IMR-90 (cell line): ENCODE results near the gene ZFPM1. TPM values are rescaled to one million over a fixed set of nuclear protein-coding genes. Genes with fewer than 3 reads are reported as not detected.

Experiments
- ATAC-seq: fragments of 200-7000 bp; cut with Tn5 transposase; 2 replicates; pipeline ENCODE4 v1.9.1; 2020; ENCODE audit warnings: low read depth, mild to moderate bottlenecking, moderate library complexity
- BruUV-seq: library from RNA; stranded (reverse); fragments of 400-500 nt; replicated peaks from 2 replicates; lab custom pipeline; 2021; lab: Mats Ljungman, UMichigan
- CTCF ChIA-PET: fragments of 300-600 bp; formaldehyde crosslinking; extraction: SDS; loops from one replicate; lab custom pipeline; 2021; ENCODE audit warnings: antibody characterized with exemption; lab: Yijun Ruan, JAX
- POLR2A ChIA-PET: fragments of 300-600 bp; sonication (Branson Sonifier 250); formaldehyde crosslinking; loops from one replicate; lab custom pipeline; 2022; ENCODE audit warnings: antibody characterized with exemption; ENCODE audit not compliant: unreplicated experiment; lab: Charles Lee
- DNase-seq: peaks from one replicate; pipeline ENCODE4 v3.0.0; 2013
- H2AFZ ChIP-seq: replicated peaks from 2 replicates; pipeline ENCODE3; 2013; ENCODE audit warnings: low read length, mild to moderate bottlenecking; ENCODE audit not compliant: poor library complexity
- H2AK5ac ChIP-seq: 2 replicates; pipeline ENCODE4 v1.6.1; 2013; ENCODE audit warnings: low read depth, low read length, inconsistent platforms
- H2AK9ac ChIP-seq: replicated peaks from 2 replicates; pipeline ENCODE3; 2013; ENCODE audit warnings: mild to moderate bottlenecking, low read depth, low read length, moderate library complexity; ENCODE audit not compliant: poor library complexity
- H2BK120ac ChIP-seq: 2 replicates; pipeline ENCODE4 v1.6.1; 2013; ENCODE audit warnings: low read depth, low read length, inconsistent platforms
- H2BK15ac ChIP-seq: 3 replicates; pipeline ENCODE4 v1.6.1; 2013; ENCODE audit warnings: low read depth, low read length, inconsistent platforms
- H2BK20ac ChIP-seq: 2 replicates; pipeline ENCODE4 v1.6.1; 2013; ENCODE audit warnings: low read depth, mild to moderate bottlenecking, inconsistent platforms, low read length, moderate library complexity
- H2BK5ac ChIP-seq: 2 replicates; pipeline ENCODE4 v1.6.1; 2013; ENCODE audit warnings: mild to moderate bottlenecking, low read depth, low read length, inconsistent platforms; ENCODE audit not compliant: poor library complexity, severe bottlenecking
- H3K14ac ChIP-seq: replicated peaks from 2 replicates; pipeline ENCODE4 v1.6.1; 2013; ENCODE audit warnings: low read depth, low read length, inconsistent platforms
- H3K18ac ChIP-seq: 2 replicates; pipeline ENCODE4 v1.6.1; 2013; ENCODE audit warnings: low read depth, low read length, control low read depth
- H3K23ac ChIP-seq: 2 replicates; pipeline ENCODE4 v1.6.1; 2013; ENCODE audit warnings: low read depth, low read length, inconsistent platforms
- H3K27ac ChIP-seq: 2 replicates; pipeline ENCODE4 v1.5.1; 2013; ENCODE audit warnings: mild to moderate bottlenecking, control low read depth, low read length; ENCODE audit not compliant: insufficient read depth
- H3K27me3 ChIP-seq: 2 replicates; pipeline ENCODE4 v1.6.1; 2013; ENCODE audit warnings: low read length; ENCODE audit not compliant: control insufficient read depth, insufficient read depth
- H3K36me3 ChIP-seq: 2 replicates; pipeline ENCODE4 v1.6.1; 2013; ENCODE audit warnings: low read length, mixed read lengths; ENCODE audit not compliant: control insufficient read depth, insufficient read depth
- H3K4ac ChIP-seq: 2 replicates; pipeline ENCODE4 v1.6.1; 2013; ENCODE audit warnings: low read depth, low read length, inconsistent platforms
- H3K4me1 ChIP-seq: 2 replicates; pipeline ENCODE4 v1.6.1; 2013; ENCODE audit warnings: low read length, mixed read lengths; ENCODE audit not compliant: control insufficient read depth, insufficient read depth
- H3K4me2 ChIP-seq: 2 replicates; pipeline ENCODE4 v1.6.1; 2013; ENCODE audit warnings: low read depth, mild to moderate bottlenecking, control low read depth, low read length, moderate library complexity
- H3K4me3 ChIP-seq: 2 replicates; pipeline ENCODE4 v1.5.1; 2013; ENCODE audit warnings: low read depth, mild to moderate bottlenecking, control low read depth, low read length, moderate library complexity; ENCODE audit not compliant: insufficient read depth
- H3K56ac ChIP-seq: 2 replicates; pipeline ENCODE4 v1.6.1; 2013; ENCODE audit warnings: low read length, inconsistent platforms; ENCODE audit not compliant: insufficient read depth; ENCODE audit errors: extremely low read depth
- H3K79me1 ChIP-seq, 2 experiments: 2 replicates each; pipeline ENCODE4 v1.6.1; 2013; ENCODE audit warnings: low read length in 2 of 2, inconsistent platforms in 1 of 2, low read depth in 1 of 2
- H3K9ac ChIP-seq: 2 replicates; pipeline ENCODE4 v1.6.1; 2013; ENCODE audit warnings: low read depth, low read length, control low read depth
- H3K9me1 ChIP-seq: 2 replicates; pipeline ENCODE4 v1.6.1; 2013; ENCODE audit warnings: low read length, inconsistent platforms; ENCODE audit not compliant: insufficient read depth
- H3K9me3 ChIP-seq: 2 replicates; pipeline ENCODE4 v1.6.1; 2013; ENCODE audit warnings: low read length; ENCODE audit not compliant: control insufficient read depth, insufficient read depth
- H4K20me1 ChIP-seq: 2 replicates; pipeline ENCODE4 v1.6.1; 2013; ENCODE audit warnings: low read length, inconsistent platforms; ENCODE audit not compliant: insufficient read depth
- H4K5ac ChIP-seq: 2 replicates; pipeline ENCODE4 v1.6.1; 2013; ENCODE audit warnings: mild to moderate bottlenecking, low read depth, low read length, control low read depth
- H4K8ac ChIP-seq, 2 experiments: 2 replicates each; pipeline ENCODE4 v1.6.1; 2013; ENCODE audit warnings: low read depth in 2 of 2, low read length in 2 of 2, control low read depth in 1 of 2, inconsistent platforms in 1 of 2
- H4K91ac ChIP-seq: 2 replicates; pipeline ENCODE4 v1.6.1; 2013; ENCODE audit warnings: low read depth, low read length, inconsistent platforms; ENCODE audit not compliant: insufficient read depth
- BHLHE40 ChIP-seq: fragments of 150-350 bp; IDR thresholded peaks from 2 replicates; pipeline ENCODE4 v1.6.1; 2016; ENCODE audit warnings: mild to moderate bottlenecking, low read depth, low read length
- CHD1 ChIP-seq: IDR thresholded peaks from 2 replicates; pipeline ENCODE4 v1.6.1; 2012; ENCODE audit warnings: low read depth, low read length, improper control_type of control experiment
- MAFK ChIP-seq: IDR thresholded peaks from 2 replicates; pipeline ENCODE4 v1.6.1; 2012; ENCODE audit warnings: low read depth, low read length, improper control_type of control experiment
- POLR2A ChIP-seq: IDR thresholded peaks from 2 replicates; pipeline ENCODE4 v1.6.1; 2012; ENCODE audit warnings: mild to moderate bottlenecking, low read depth, low read length
- RAD21 ChIP-seq: IDR thresholded peaks from 2 replicates; pipeline ENCODE4 v1.6.1; 2012; ENCODE audit warnings: low read length, improper control_type of control experiment
- RCOR1 ChIP-seq: IDR thresholded peaks from 2 replicates; pipeline ENCODE4 v1.6.1; 2012; ENCODE audit warnings: mild to moderate bottlenecking, low read length, improper control_type of control experiment; ENCODE audit not compliant: insufficient replicate concordance
- SMC3 ChIP-seq: fragments of 150-350 bp; IDR thresholded peaks from 2 replicates; pipeline ENCODE4 v1.6.1; 2016; ENCODE audit warnings: low read depth, mild to moderate bottlenecking, antibody characterized with exemption, low read length, moderate library complexity
- USF2 ChIP-seq: fragments of 150-350 bp; IDR thresholded peaks from 2 replicates; pipeline ENCODE4 v1.6.1; 2017; ENCODE audit warnings: mild to moderate bottlenecking, antibody characterized with exemption, low read length, low read depth
- WGBS, 2 experiments: methylation state at CpG; one replicate each; pipeline versions ENCODE4 v1.1.5 to v1.1.7; 2013; ENCODE audit warnings: missing lambda C conversion rate in 2 of 2; ENCODE audit not compliant: insufficient read length in 1 of 2; ENCODE audit errors: extremely low coverage in 2 of 2; 5-methylcytosine and 5-hydroxymethylcytosine counted together
- dilution Hi-C: fragments of 300-500 bp; cut with HindIII; formaldehyde crosslinking; loops from one replicate; pipeline ENCODE4 v1.14.3; 2018; ENCODE audit warnings: low sequenced_read_pairs; ENCODE audit not compliant: unreplicated experiment
- in situ Hi-C: fragments of 300-500 bp; cut with MboI; formaldehyde crosslinking; loops from 3 replicates; pipeline ENCODE4 v1.14.3; 2019; ENCODE audit warnings: low sequenced_read_pairs, inconsistent platforms, mixed read lengths
- intact Hi-C: fragments of 100-400 bp; cut with micrococcal nuclease; formaldehyde crosslinking; loops from 2 replicates; pipeline ENCODE4 v1.10.0; 2022
- polyA plus RNA-seq, 3 experiments: library from polyadenylated mRNA; depleted of rRNA; stranded (reverse); fragments of >200 nt; gene quantifications; 2 replicates each; pipeline ENCODE4 v1.2.3, GENCODE V29; 2012; ENCODE audit warnings: low replicate concordance in 1 of 3
- total RNA-seq: library from RNA; depleted of rRNA; stranded (reverse); fragments of >200 nt; gene quantifications from 2 replicates; pipeline ENCODE4 v1.2.3, GENCODE V29; 2012
- TF ChIP-seq, protein P1 (sequence below): conservative IDR thresholded peaks from 2 replicates; pipeline ENCODE4 v1.5.1; 2012; ENCODE audit warnings: mild to moderate bottlenecking, low read depth, low read length, improper control_type of control experiment

The ZFPM1 gene
- total and polyA plus RNA-seq, 2 of the 4 experiments (the other 2 are of a cell fraction), result 0.36 to 1.1 TPM

GRCh38 chr16:88499292-88499691 is 46.2 kb downstream of the ZFPM1 start:
- H3K23ac ChIP-seq, result no peak overlapping the region
- no peak overlapping the region for H3K4me3 ChIP-seq
- dilution Hi-C loops, result no loop called here
- DNase-seq (no peak), ATAC-seq (no peak)
- no peak overlapping the region for H2AK9ac ChIP-seq
- H2AFZ ChIP-seq, result no peak overlapping the region
- no peaks in the 10 kb centered on the region for H3K27me3 ChIP-seq
- H3K4me2 ChIP-seq, result no peak overlapping the region
- no peak overlapping the region for H4K5ac ChIP-seq
- no peaks in the 10 kb centered on the region for H3K9me3 ChIP-seq
- no peak overlapping the region for H2BK5ac ChIP-seq
- H3K4ac ChIP-seq, result no peak overlapping the region
- ChIA-PET POLR2A (no interaction called here), CTCF (no interaction called here)
- no peak overlapping the region for H3K27ac ChIP-seq
- no peaks in the 10 kb centered on the region; the same call in none of the 2 replicates for H4K20me1 ChIP-seq
- TF ChIP-seq, protein P1, sequence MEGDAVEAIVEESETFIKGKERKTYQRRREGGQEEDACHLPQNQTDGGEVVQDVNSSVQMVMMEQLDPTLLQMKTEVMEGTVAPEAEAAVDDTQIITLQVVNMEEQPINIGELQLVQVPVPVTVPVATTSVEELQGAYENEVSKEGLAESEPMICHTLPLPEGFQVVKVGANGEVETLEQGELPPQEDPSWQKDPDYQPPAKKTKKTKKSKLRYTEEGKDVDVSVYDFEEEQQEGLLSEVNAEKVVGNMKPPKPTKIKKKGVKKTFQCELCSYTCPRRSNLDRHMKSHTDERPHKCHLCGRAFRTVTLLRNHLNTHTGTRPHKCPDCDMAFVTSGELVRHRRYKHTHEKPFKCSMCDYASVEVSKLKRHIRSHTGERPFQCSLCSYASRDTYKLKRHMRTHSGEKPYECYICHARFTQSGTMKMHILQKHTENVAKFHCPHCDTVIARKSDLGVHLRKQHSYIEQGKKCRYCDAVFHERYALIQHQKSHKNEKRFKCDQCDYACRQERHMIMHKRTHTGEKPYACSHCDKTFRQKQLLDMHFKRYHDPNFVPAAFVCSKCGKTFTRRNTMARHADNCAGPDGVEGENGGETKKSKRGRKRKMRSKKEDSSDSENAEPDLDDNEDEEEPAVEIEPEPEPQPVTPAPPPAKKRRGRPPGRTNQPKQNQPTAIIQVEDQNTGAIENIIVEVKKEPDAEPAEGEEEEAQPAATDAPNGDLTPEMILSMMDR, result no peak
- TF ChIP-seq RCOR1, result no peak
- TF ChIP-seq USF2, result no peak
- no peak for TF ChIP-seq BHLHE40
- TF ChIP-seq POLR2A, result no peak
- no peak for TF ChIP-seq SMC3
- no peak for TF ChIP-seq MAFK
- TF ChIP-seq RAD21, result no peak
- no peak for TF ChIP-seq CHD1
- 90% methylated on average over 6 of the region's 19 CpGs; no CpG with 5 or more reads in 1 of the 2 experiments for WGBS, 2 experiments
- no peak overlapping the region for H2AK5ac ChIP-seq
- H3K4me1 ChIP-seq, result no peaks in the 10 kb centered on the region
- no peak overlapping the region for H3K18ac ChIP-seq
- H2BK120ac ChIP-seq, result no peak overlapping the region
- H3K14ac ChIP-seq, result no peak overlapping the region
- no peak overlapping the region for H4K8ac ChIP-seq
- no peak overlapping the region for H2BK20ac ChIP-seq
- H3K9ac ChIP-seq, result no peak overlapping the region
- no peak overlapping the region for H3K56ac ChIP-seq
- H3K9me1 ChIP-seq, result no peaks in the 10 kb centered on the region
- in situ Hi-C loops, result no loop called here
- H2BK15ac ChIP-seq, result no peak overlapping the region
- intact Hi-C loops, result no loop called here
- H3K79me1 ChIP-seq, result no peaks in the 10 kb centered on the region
- H4K91ac ChIP-seq, result no peak overlapping the region
- no TSS peak for BruUV-seq
- H3K36me3 ChIP-seq, result peaks cover 3% of the 10 kb centered on the region; the same call in 1 of the 2 replicates
